Mammary epithelial cell (primary cell): Measurements from ENCODE around the gene TMEM116.

Experiments used
- EZH2 ChIP-seq: IDR thresholded peaks from 2 replicates; pipeline ENCODE4 v1.6.1; 2012; ENCODE audit warnings: low read length, inconsistent platforms, borderline replicate concordance
- TF ChIP-seq, protein P1 (sequence below), 2 donors: IDR thresholded peaks in 1 of 2; conservative IDR thresholded peaks in 1 of 2; 2 replicates each; pipeline ENCODE4 v1.5.1; 2011 to 2012; ENCODE audit warnings: inconsistent platforms in 2 of 2, low read length in 2 of 2, mild to moderate bottlenecking in 2 of 2, control low read depth in 1 of 2, low read depth in 1 of 2; ENCODE audit not compliant: insufficient read depth in 1 of 2; ENCODE audit errors: extremely low read depth in 1 of 2

DNA sequence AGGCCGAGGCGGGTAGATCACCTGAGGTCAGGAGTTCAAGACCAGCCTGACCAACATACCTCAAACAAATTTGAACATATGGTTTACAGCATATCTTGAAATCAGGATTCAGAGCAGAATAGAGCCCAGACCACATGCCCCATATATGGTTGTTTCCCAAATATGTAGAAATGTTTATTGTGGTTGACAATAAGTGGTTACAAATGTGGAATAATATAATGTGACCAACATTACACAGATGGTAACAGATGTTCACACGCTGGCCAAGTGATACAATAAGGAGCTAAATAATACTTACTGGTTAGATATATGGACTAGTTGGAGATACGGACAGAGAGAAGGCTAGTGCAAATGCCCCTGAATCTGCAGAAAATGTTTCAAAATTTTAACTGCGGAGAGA, 85.6 kb downstream of the TMEM116 start:
- TF ChIP-seq, protein P1, sequence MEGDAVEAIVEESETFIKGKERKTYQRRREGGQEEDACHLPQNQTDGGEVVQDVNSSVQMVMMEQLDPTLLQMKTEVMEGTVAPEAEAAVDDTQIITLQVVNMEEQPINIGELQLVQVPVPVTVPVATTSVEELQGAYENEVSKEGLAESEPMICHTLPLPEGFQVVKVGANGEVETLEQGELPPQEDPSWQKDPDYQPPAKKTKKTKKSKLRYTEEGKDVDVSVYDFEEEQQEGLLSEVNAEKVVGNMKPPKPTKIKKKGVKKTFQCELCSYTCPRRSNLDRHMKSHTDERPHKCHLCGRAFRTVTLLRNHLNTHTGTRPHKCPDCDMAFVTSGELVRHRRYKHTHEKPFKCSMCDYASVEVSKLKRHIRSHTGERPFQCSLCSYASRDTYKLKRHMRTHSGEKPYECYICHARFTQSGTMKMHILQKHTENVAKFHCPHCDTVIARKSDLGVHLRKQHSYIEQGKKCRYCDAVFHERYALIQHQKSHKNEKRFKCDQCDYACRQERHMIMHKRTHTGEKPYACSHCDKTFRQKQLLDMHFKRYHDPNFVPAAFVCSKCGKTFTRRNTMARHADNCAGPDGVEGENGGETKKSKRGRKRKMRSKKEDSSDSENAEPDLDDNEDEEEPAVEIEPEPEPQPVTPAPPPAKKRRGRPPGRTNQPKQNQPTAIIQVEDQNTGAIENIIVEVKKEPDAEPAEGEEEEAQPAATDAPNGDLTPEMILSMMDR (conservative IDR thresholded peaks at IDR 0.05 in 1 of 2, IDR thresholded peaks at IDR 0.05 in 1 of 2; ENCODE audit: extremely low read depth in 1 of 2, insufficient read depth in 1 of 2, low read depth in 1 of 2, low read length in 2 of 2): no peak
- TF ChIP-seq EZH2: no peak
